Measurements from ENCODE around the gene CCDC9B.
A peak's percentile ranks its signal among the peaks of the same experiment; 100 is the strongest.

Gene CCDC9B

GRCh38 chr15:40365624-40366456, 25.1 kb upstream of the CCDC9B start:
- no peak for DNase-seq (ENCODE audit: low read depth)

- DNase-seq (ENCODE audit: low read depth): no peak
These were observed 24.3 kb upstream of the CCDC9B start for GRCh38 chr15:40365016-40365415.

- DNase-seq (ENCODE audit: low read depth): no peak
These were observed 23.5 kb upstream of the CCDC9B start for GRCh38 chr15:40364251-40364650.

- DNase-seq (ENCODE audit: low read depth): no peak
These were observed 22.9 kb upstream of the CCDC9B start for GRCh38 chr15:40363611-40364010.

DNA sequence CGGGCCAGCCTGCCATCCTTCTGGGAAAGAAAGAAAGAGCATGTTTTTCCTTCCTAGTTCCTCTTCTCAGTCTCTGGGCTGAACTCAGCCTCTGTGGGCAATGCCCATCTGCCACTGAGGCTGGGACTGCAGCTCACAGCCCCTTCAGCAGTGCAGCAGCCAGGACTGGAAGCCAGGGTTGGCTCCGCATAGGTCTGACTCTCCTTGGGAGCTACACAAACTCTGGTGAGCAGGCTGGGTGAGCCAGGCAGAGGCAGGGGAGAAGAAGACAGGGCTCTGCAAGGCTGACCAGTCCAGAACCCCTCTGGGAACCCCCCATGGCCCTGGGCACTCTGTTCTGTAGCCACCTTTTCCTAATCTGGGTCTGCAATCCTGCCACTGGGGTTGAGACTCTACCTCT, 20.9 kb upstream of the CCDC9B start:
- DNase-seq (ENCODE audit: low read depth): no peak

DNA sequence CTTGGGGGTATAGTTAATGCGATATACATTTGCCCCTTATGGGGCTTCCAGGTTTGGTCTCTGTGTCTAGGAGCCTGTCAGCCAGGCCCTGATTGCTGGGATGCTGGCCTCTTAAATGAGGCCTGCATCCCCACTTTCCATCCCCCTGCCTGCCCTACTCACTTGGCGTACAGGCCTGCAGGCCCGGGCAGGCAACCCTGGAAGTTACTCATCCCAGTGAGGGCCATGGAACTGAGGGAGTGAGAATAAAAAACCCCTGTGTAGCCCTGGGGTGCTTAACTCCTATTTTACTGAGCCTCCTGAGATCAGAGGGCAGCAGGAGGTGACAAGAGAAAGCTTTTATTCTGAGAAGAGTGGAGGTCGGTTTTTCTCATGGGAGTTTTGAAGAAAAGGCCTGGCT, 19.3 kb upstream of the CCDC9B start:
- DNase-seq (ENCODE audit: low read depth): no peak

- DNase-seq (ENCODE audit: low read depth): no peak
These were observed 18.0 kb upstream of the CCDC9B start for GRCh38 chr15:40358471-40359353.

DNA sequence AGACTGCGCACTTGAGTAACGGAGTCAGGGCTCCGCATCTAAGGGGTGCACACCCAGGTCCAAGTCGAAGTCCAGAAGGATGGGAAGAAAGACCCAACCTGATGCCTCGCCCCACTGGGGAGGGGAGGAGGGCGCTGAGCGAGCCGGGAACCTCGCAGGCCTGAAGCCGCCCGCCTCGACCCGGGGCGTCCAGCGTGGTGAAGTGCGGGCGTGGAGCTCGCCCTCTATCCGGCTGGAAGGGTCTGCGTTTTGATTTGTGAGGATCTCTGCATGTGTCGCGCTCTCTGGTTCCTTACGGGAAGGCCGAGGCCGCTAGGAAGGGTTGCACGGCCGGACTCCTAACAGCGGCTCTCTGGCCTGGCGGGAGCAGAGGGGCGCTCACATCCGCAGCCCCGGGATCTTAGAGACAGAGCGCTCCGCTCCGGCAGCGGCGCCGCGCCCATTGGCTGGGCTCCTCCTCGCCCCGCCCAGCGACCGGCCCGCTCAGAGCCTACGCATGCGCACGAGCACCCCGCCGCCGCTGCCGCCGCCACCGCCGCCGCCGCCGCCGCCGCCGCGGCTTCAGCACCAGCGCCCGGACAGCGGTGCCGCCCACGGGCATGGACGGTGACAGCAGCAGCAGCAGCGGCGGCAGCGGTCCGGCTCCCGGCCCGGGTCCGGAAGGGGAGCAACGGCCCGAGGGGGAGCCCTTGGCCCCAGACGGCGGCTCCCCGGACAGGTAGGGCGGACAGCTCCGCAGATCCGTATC, 17.2 kb upstream of the CCDC9B start, which contains the start of gene DISP2:
Gene DISP2 (plus strand): TSS at position 497 of the 748 bp plus-strand sequence. CDS start 103 bp downstream, at position 600.
- DNase-seq (ENCODE audit: low read depth): peak; percentile 80

DNA sequence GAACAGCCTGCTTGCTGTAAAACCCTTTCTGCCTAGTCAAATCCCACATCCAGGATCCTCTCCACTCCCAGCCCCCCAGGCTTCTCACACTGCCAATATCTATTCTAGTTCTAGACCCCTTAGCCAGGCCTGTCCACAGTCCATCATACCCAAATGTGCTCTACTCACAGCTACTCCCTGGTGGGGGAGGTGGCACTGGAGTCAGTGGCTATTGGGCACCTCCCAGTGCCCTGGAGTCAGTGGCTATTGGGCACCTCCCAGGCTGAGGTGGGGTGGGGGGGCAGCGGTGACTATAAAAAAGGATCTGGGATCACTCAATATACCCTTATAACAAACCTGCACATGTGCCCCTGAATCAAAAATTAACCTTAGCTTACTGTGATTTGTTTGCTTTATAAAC, 16.5 kb upstream of the CCDC9B start:
- DNase-seq (ENCODE audit: low read depth): no peak

DNA sequence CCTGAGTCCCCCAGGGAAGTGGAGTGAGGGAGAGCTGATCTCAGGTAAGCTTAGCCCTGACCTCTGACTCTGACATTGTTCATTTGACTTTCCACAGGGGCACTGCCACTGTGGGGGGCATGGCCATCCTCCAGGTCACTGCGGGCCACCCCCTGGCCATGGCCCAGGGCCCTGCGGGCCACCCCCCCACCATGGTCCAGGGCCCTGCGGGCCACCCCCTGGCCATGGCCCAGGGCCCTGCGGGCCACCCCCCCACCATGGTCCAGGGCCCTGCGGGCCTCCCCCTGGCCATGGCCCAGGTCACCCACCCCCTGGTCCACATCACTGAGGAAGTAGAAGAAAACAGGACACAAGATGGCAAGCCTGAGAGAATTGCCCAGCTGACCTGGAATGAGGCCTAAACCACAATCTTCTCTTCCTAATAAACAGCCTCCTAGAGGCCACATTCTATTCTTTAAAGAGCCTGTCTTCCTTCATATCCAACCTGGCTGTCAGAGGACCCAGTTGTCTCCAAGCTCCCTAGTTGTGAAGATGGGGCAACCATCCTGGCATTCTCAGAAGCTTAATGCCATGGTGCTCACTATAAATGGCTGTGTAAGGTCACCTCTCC, 15.3 kb upstream of the CCDC9B start:
- DNase-seq (ENCODE audit: low read depth): no peak

GRCh38 chr15:40354408-40355171, 13.9 kb upstream of the CCDC9B start:
- DNase-seq (ENCODE audit: low read depth): no peak

DNA sequence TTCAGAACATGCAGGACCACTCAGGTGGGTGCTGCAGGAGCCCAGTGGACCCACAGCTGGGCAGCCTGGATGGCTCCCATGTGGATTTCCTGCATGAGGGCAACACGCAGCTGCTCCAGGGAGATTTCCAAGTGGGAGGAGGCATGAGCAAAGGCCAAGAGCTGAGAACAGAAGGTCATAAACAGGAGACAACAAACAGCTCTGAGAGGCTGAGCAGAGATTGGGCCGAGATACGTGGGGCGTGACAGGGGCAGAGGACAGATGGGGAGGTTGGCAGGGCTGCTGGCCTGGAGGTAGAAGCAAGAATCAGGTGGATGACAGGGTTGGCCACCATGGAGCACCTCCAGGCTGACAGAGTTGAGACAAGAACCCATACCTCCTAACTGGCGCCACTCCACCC, 13.0 kb upstream of the CCDC9B start:
- DNase-seq (ENCODE audit: low read depth): no peak

DNA sequence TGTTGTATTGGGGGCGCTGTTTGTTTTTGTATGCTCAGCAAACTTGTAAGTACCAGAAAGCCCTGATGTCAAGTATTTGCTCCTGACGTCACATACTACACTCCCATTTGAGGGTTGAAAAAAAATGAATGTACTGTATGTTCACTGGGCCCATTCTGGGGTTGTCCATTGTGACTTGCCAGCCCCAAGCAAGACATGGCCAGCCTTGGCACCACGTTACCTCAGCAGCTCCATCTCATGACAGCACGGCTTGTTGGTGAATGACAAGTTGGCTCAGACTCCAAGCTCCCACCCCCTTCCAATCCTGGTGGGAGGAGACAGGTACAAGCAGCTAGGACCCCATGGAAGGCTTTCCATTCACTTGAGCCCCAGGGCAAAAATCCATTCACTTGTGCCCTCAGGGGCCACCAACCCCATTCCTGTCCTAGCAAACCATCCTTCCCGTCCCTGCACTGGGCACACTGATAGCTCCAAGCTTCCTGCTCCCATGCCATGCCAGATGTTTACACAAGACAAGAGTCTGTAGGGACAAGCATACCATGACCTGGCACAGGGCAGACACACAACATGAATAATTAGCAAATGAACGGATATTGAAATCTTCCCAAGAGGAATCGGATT, 11.7 kb upstream of the CCDC9B start:
- DNase-seq (ENCODE audit: low read depth): no peak

DNA sequence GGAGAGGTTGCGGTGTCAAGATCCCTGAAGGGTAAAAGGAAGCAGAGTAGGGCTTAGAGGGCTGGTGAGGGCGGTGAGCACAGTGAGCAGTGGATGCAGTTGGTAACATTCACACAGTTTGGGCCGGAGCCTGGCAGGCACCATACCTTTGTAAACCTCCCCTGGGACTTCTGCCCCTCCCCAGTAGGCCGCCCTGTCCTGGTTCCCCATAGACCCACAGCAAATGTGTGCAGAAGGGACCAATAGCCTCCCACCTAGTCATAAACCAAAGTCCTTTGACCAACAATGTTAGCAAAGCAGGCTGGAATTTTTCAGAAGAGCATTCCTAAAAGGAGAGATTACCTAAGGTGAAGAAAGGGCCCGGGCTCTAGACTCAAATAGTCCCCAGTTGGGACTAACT, 8.4 kb upstream of the CCDC9B start:
- no peak for DNase-seq (ENCODE audit: low read depth)

GRCh38 chr15:40348474-40348870, 7.7 kb upstream of the CCDC9B start:
- no peak for DNase-seq (ENCODE audit: low read depth)

DNA sequence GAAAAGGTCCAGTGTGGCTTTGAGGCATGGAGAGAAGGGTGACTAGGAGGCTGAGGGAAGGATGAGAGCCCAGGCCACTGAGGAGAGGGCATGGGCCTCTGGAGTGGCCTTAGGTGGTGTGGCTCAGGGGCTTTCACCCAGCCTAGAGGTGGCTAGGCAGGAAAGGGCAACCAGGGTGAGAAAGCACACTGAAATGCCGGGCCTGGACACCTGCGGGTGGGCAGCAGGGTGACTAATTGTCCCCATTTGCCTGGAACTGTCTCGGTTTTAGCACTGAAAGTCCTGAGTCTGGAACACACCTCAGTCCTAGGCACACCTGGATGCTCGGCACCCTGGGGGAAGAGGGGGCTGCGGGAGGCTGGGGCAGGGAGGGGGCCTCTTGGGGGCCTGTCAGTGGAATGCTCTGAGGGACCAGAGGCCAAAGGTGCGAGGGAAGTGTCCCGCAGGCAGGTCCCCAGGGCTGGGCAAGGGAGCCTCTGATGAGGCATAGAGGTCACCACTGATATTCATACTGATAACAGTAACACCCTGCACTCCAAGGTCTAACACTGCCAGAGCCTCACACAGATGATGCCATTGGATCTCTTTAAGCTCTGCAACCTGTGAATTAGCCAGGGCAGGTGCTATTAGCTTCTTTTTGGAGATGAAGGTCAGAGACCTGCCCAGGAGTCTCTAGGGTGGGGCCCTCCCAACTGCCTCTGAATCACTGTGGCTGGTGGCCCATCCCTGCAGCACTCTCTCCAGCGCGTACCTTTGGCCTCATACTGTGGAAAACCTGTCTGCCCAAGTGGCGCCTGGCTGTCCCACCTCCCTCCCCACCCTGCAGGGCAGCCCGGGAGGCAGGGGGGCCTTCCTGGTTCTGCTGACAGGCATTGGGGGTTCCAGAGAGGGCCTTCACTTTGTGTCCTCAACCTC, 7.1 kb upstream of the CCDC9B start:
- DNase-seq (ENCODE audit: low read depth): no peak

- DNase-seq (ENCODE audit: low read depth): no peak
These were observed 6.1 kb upstream of the CCDC9B start for GRCh38 chr15:40346579-40347558.

DNA sequence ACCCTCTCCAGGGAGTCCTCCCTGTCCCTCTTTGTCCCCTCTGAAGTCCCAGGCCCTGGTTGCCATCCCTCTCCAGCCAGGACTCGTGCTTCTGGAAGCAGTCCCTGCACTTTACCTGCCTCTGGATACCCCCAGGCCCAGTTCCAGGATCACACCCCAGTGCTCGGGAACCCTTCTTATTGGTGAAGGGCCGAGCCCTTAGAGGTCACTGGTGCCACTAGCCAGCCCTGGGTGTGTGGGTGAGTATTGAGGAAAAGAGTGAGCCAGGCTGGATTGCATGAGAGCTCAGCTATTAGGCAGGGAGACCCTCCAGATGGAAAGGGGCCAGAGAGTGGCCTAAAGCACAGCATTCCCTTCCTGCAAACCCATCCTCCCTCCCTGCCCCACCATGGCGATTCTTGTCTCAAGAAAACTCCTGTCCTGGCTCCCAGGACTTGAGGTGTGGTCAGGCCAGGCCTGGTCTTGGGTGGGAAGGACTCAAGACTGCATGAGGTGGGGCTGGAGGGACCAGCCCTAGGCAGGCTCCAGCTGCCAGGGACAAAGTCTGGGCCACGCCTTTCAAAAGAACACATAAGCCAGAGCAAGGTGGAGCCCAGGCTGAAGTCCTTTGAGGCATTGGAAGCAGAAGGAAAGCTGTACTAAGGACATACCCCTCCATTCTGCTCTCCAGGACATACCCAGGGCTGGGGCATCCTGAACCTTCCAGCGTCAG, 5.3 kb upstream of the CCDC9B start:
- DNase-seq (ENCODE audit: low read depth): no peak

Data from activated T-cell treated with anti-CD3 and anti-CD28 coated beads for 1 hour (primary cell).